ENCODE results near the gene ASB13. TPM values are rescaled to one million over a fixed set of nuclear protein-coding genes. Genes with fewer than 3 reads are reported as not detected.
"Not testable (repeated sequence)": the region's sequence is repeated elsewhere in the genome, so short reads cannot be mapped to it uniquely, and the experiment has no call there.

The ASB13 gene
- total RNA-seq, 1 donor from 2014 or later = 23.0 TPM

DNA sequence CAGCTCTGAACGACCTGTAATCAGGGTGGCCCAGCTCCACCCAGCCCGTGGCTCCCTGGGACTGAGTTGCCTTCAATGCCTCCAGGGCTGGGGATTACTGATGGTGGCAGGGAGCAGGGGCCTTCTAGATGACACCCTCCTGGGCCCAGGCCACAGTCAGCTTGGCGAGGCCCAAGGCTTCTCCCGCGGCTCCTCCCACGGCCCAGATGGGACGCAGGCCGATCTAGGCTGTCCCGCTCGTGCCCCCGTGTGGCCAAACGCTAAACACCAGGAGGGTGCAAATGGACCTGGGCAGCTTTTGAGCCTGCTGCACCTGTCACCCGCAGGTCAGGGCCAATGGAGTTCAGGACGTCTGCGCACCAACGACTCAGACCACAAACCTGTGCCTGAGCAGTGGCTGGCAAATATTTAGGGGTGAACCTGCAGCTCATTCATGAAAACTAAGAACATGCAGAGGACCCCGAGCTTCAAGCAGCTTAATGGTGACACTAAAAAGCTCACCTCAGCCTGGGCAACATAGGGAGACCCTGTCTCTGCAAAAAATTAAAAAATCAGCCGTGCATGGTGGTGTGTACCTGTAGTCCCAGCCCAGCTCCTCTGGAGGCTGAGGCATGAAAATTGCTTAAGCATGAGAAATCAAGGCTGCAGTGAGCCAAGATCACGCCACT is 43.2 kb downstream of the ASB13 start:
- TF ChIP-seq, protein P1, sequence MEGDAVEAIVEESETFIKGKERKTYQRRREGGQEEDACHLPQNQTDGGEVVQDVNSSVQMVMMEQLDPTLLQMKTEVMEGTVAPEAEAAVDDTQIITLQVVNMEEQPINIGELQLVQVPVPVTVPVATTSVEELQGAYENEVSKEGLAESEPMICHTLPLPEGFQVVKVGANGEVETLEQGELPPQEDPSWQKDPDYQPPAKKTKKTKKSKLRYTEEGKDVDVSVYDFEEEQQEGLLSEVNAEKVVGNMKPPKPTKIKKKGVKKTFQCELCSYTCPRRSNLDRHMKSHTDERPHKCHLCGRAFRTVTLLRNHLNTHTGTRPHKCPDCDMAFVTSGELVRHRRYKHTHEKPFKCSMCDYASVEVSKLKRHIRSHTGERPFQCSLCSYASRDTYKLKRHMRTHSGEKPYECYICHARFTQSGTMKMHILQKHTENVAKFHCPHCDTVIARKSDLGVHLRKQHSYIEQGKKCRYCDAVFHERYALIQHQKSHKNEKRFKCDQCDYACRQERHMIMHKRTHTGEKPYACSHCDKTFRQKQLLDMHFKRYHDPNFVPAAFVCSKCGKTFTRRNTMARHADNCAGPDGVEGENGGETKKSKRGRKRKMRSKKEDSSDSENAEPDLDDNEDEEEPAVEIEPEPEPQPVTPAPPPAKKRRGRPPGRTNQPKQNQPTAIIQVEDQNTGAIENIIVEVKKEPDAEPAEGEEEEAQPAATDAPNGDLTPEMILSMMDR (IDR thresholded peaks at IDR 0.05) = peak; percentile 89
- Histone ChIP-seq H3K27me3 (no peaks in the 10 kb centered on the region), H3K4me1 (no peaks in the 10 kb centered on the region), H3K9me3 (no peaks in the 10 kb centered on the region), H3K27ac (no peak overlapping the region), H3K36me3 (no peaks in the 10 kb centered on the region), H3K4me3 (no peak overlapping the region)
- ATAC-seq = peak; percentile 98
- peak; percentile 96 for DNase-seq
- intact Hi-C loops (cut with DNase I) = loop anchor here (5.0 kb wide), 1 partner anchor 181 kb away; no protein-coding TSS in a partner anchor

DNA sequence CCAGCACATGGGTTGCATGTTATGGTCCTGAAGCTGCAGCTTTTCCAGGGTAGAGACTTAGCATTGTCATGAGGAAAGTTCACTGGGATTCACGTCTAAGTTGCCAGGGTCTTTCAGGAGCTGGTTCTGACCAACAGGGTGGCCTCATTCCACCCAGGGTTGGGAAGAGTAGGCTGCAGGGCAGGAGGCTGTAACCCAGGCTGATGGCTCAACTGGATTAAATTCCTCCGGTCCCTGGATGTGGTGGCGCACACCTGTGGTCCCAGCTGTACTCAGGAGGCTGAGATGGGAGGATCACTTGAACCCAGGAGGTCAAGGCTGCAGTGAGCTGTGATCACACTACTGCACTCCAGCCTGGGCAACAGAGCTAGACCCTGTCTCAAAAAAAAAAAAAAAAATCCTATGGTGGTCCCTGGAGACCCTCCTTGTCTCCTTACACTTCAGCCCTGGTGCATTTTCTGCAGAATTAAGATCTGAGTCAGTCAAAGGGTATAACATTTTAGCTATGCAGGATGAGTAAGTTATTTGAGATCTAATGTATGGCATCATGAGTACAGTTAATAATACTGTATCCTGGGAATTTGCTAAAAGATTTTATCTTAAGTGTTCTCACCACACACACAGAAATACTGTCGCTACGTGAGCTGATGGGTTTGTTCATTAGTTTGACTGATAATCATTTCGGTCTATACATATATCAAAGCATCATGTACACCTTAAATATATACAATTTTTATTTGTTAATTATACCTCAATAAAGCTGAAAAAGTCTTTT is 44.0 kb downstream of the ASB13 start:
- DNase-seq = no peak
- H3K27ac ChIP-seq = no peak overlapping the region
- no peak for ATAC-seq
- H3K4me3 ChIP-seq = no peak overlapping the region
- intact Hi-C loops (cut with DNase I) = loop anchor here (5.0 kb wide), 1 partner anchor 180 kb away; no protein-coding TSS in a partner anchor
- no peaks in the 10 kb centered on the region for H3K27me3 ChIP-seq
- H3K4me1 ChIP-seq = no peaks in the 10 kb centered on the region
- TF ChIP-seq, protein P1 (IDR thresholded peaks at IDR 0.05) = no peak
- no peaks in the 10 kb centered on the region for H3K9me3 ChIP-seq
- H3K36me3 ChIP-seq = no peaks in the 10 kb centered on the region

DNA sequence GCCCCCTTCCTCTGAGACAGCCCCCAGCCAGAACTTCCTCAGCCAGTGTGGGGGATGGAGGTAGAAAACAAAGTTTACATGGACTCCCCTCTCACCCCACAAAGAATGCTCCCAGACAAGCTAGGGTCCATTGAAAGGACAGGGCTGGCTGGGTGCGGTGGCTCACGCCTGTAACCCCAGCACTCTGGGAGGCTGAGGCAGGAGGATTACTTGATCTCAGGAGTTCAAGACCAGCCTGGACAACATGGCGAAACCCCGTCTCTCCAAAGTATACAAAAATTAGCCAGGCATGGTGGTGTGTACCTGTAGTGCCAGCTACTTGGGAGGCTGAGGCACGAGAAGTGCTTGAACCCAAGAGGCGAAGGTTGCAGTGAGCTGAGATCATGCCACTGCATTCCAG is 45.0 kb downstream of the ASB13 start:
- not testable (repeated sequence) for DNase-seq, H3K27ac ChIP-seq, ATAC-seq, H3K4me1 ChIP-seq, H3K36me3 ChIP-seq, H3K9me3 ChIP-seq, H3K4me3 ChIP-seq, H3K27me3 ChIP-seq
- intact Hi-C loops (cut with DNase I) = loop anchor here (5.0 kb wide), 1 partner anchor 179 kb away; no protein-coding TSS in a partner anchor

DNA sequence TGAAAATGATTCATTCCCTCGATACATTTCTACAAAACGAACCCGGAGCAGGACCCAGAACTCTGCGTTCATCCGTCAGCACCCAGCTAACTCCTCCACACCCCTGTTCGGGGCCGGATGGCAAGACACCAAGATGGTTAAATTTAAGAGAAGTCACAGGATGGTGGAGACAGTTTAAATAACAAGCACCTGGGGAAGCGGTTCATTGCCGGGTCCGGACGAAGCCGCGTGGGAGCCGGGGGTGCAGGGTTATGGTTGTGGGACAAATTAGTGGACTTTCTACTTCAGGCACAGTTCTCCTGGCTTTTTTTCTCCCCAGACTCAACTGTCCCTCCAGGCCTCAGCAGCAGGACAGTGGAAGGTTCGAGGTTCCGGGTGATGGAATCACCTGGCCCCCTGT is 45.4 kb downstream of the ASB13 start:
- DNase-seq (no peak), ATAC-seq (no peak)
- H3K4me1 ChIP-seq = no peaks in the 10 kb centered on the region
- intact Hi-C loops (cut with DNase I) = loop anchor here (5.0 kb wide), 1 partner anchor 179 kb away; no protein-coding TSS in a partner anchor
- H3K27ac ChIP-seq = no peak overlapping the region
- no peaks in the 10 kb centered on the region for H3K36me3 ChIP-seq
- no peaks in the 10 kb centered on the region for H3K9me3 ChIP-seq
- TF ChIP-seq, protein P1 (IDR thresholded peaks at IDR 0.05) = no peak
- H3K27me3 ChIP-seq = no peaks in the 10 kb centered on the region
- H3K4me3 ChIP-seq = no peak overlapping the region

DNA sequence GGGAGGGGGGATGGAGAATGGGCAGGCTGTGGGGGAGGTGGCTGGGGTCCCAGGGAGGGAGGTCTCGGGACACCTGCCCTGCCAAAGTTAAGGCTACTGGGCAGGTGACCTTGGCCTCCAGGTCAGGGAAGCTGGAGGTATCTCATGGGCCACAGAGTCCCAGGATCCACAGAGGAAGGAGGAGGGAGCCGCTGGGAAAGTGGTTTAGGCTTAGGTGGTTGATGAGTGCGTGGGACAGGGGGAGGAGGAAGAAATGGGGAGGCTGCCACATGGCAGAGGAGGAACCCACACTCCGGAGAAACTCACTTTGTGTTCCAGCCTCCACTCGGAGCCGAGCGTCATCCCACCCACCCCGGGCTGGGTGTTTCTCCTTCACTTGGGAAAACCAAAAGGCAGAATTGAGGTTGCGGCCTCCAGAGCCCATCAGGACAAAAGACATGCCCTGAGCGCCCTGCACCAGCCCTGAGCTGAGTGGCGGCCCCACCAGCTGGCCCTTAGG is 46.1 kb downstream of the ASB13 start:
- Histone ChIP-seq H3K36me3 (no peaks in the 10 kb centered on the region), H3K27me3 (no peaks in the 10 kb centered on the region), H3K4me1 (no peaks in the 10 kb centered on the region), H3K27ac (no peak overlapping the region), H3K4me3 (no peak overlapping the region), H3K9me3 (no peaks in the 10 kb centered on the region)
- no peak for ATAC-seq
- no peak for DNase-seq
- TF ChIP-seq, protein P1 (IDR thresholded peaks at IDR 0.05) = no peak
- intact Hi-C loops (cut with DNase I) = loop anchor here (5.0 kb wide), 1 partner anchor 178 kb away; no protein-coding TSS in a partner anchor
